ENCODE data around the gene SCO1. TPM values are rescaled to one million over a fixed set of nuclear protein-coding genes. Genes with fewer than 3 reads are reported as not detected.

The SCO1 gene
- total and polyA plus RNA-seq, 2 of the 4 experiments (the other 2 are of a cell fraction) = 17.0 to 21.7 TPM

- Histone ChIP-seq H3K27ac (ENCODE audit: insufficient read depth, low read length) (no peak overlapping the region), H3K9ac (ENCODE audit: low read depth, low read length) (no peak overlapping the region), H4K5ac (ENCODE audit: low read depth, low read length) (no peak overlapping the region), H3K4me2 (ENCODE audit: low read depth, low read length) (no peak overlapping the region), H3K79me1 (ENCODE audit: low read depth in 1 of 2, low read length in 2 of 2) (peaks cover 8 to 21% of the 10 kb centered on the region in 2 experiments; a peak in 3 of 4 replicates), H2BK15ac (ENCODE audit: low read depth, low read length) (no peak overlapping the region), H3K27me3 (ENCODE audit: control insufficient read depth, insufficient read depth, low read length) (no peaks in the 10 kb centered on the region), H3K14ac (replicated peaks; ENCODE audit: low read depth, low read length) (no peak overlapping the region), H3K9me3 (ENCODE audit: control insufficient read depth, insufficient read depth, low read length) (no peaks in the 10 kb centered on the region), H2BK20ac (ENCODE audit: low read depth, low read length) (no peak overlapping the region), H2AK9ac (replicated peaks; ENCODE audit: low read depth, low read length, poor library complexity) (no peak overlapping the region), H2BK120ac (ENCODE audit: low read depth, low read length) (no peak overlapping the region), H4K8ac (ENCODE audit: low read depth in 2 of 2, low read length in 2 of 2) (no peak overlapping the region), H2BK5ac (ENCODE audit: low read depth, low read length, poor library complexity, severe bottlenecking) (no peak overlapping the region), H2AK5ac (ENCODE audit: low read depth, low read length) (no peak overlapping the region), H4K91ac (ENCODE audit: insufficient read depth, low read depth, low read length) (no peak overlapping the region), H2AFZ (replicated peaks; ENCODE audit: low read length, poor library complexity) (no peak overlapping the region), H3K36me3 (ENCODE audit: control insufficient read depth, insufficient read depth, low read length) (peaks cover 25% of the 10 kb centered on the region), H3K23ac (ENCODE audit: low read depth, low read length) (no peak overlapping the region), H3K4me1 (ENCODE audit: control insufficient read depth, insufficient read depth, low read length) (peaks cover 2% of the 10 kb centered on the region), H3K56ac (ENCODE audit: extremely low read depth, insufficient read depth, low read length) (no peak overlapping the region), H3K4ac (ENCODE audit: low read depth, low read length) (no peak overlapping the region), H3K9me1 (ENCODE audit: insufficient read depth, low read length) (peaks cover 7% of the 10 kb centered on the region; the same call in 1 of the 2 replicates), H3K4me3 (ENCODE audit: insufficient read depth, low read depth, low read length) (no peak overlapping the region), H3K18ac (ENCODE audit: low read depth, low read length) (no peak overlapping the region), H4K20me1 (ENCODE audit: insufficient read depth, low read length) (no peaks in the 10 kb centered on the region)
- ChIA-PET POLR2A (ENCODE audit: unreplicated experiment) (no interaction called here), CTCF (no interaction called here)
- WGBS, 2 experiments (ENCODE audit: extremely low coverage in 2 of 2, insufficient read length in 1 of 2) = 100% methylated on average over 1 to 2 of the region's 5 CpGs
- no TSS peak for BruUV-seq (replicated peaks)
- ATAC-seq (ENCODE audit: low read depth) (no peak), DNase-seq (no peak)
- in situ Hi-C loops (cut with MboI; ENCODE audit: low sequenced_read_pairs) = no loop called here
- dilution Hi-C loops (cut with HindIII; ENCODE audit: low sequenced_read_pairs, unreplicated experiment) = no loop called here
- no peak for TF ChIP-seq MAZ (IDR thresholded peaks at IDR 0.05; ENCODE audit: borderline replicate concordance, low read depth, low read length)
- no peak for TF ChIP-seq RFX5 (IDR thresholded peaks at IDR 0.05; ENCODE audit: low read depth, low read length)
- no peak for TF ChIP-seq MAFK (IDR thresholded peaks at IDR 0.05; ENCODE audit: low read depth, low read length)
- TF ChIP-seq SMC3 (IDR thresholded peaks at IDR 0.05; ENCODE audit: low read depth, low read length) = no peak
- TF ChIP-seq CEBPB (IDR thresholded peaks at IDR 0.05; ENCODE audit: low read depth, low read length) = no peak
- no peak for TF ChIP-seq ELK1 (IDR thresholded peaks at IDR 0.05; ENCODE audit: borderline replicate concordance, low read depth, low read length)
- TF ChIP-seq USF2 (IDR thresholded peaks at IDR 0.05; ENCODE audit: low read depth, low read length) = no peak
- no peak for TF ChIP-seq RCOR1 (IDR thresholded peaks at IDR 0.05; ENCODE audit: insufficient replicate concordance, low read length)
- no peak for TF ChIP-seq RAD21 (IDR thresholded peaks at IDR 0.05; ENCODE audit: low read length)
- TF ChIP-seq CHD1 (IDR thresholded peaks at IDR 0.05; ENCODE audit: low read depth, low read length) = no peak
- no peak for TF ChIP-seq BHLHE40 (IDR thresholded peaks at IDR 0.05; ENCODE audit: low read depth, low read length)
- no peak for TF ChIP-seq CTCF (conservative IDR thresholded peaks at IDR 0.05; ENCODE audit: low read depth, low read length)
- TF ChIP-seq POLR2A (IDR thresholded peaks at IDR 0.05; ENCODE audit: low read depth, low read length) = no peak
- TF ChIP-seq NFE2L2 (IDR thresholded peaks at IDR 0.05; ENCODE audit: low read depth, low read length) = no peak
- no peak for TF ChIP-seq FOS (IDR thresholded peaks at IDR 0.05; ENCODE audit: low read depth, low read length)
- TF ChIP-seq MXI1 (IDR thresholded peaks at IDR 0.05; ENCODE audit: borderline replicate concordance, low read depth, low read length) = no peak
- intact Hi-C loops (cut with micrococcal nuclease) = no loop called here
Observed at GRCh38 chr17:10705727-10706126, 8.4 kb upstream of the SCO1 start.
